HG03025 (cell line): Measurements from ENCODE around the gene YIF1A.
A peak's percentile ranks its signal among the peaks of the same experiment; 100 is the strongest.
"Not testable (repeated sequence)": the region's sequence is repeated elsewhere in the genome, so short reads cannot be mapped to it uniquely, and the experiment has no call there.

Experiments
- ATAC-seq: cut with Tn5 transposase; IDR thresholded peaks from one replicate; pipeline ENCODE4 v1.9.1; 2021; ENCODE audit warnings: mild to moderate bottlenecking, moderate library complexity; ENCODE audit not compliant: unreplicated experiment, low FRiP score

The YIF1A gene

DNA sequence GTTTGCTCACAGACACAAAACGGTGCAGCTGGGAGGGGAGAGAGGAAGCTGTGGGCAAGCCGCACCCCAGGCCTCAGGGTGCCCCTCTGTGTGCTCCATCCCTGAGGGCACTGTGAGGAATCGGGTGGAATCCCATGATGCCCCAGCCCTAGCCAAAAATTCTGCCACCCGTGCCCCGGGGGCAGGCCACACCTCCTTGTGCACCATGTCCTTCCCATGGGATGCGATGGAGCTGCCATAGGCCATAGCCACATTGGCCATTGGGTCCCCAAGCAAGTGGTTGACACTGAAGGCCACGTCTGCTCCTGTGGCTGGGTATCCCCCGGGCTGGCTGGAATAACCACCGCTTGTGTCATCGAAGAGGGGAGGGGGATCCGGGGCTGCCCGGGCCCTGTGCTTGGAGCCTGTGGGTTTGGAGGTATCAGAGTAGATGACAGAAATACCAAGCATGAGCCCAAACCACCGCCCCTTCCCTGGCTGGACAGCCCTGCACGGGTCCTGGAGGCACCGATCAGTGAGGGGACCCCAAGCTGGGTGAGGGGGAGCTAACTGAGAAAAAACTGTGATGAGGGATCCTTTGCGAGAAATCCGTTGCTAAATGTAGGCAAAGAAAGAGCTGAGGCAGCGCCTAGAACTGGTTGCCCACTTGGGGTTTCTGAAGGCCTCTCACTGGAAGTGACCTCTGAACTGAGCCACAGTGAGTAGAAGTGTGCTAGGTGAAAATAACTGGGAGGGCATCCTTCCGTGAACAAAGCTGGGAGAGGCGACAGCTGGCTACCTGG, 863 bp downstream of the YIF1A start:
- no peak for ATAC-seq

DNA sequence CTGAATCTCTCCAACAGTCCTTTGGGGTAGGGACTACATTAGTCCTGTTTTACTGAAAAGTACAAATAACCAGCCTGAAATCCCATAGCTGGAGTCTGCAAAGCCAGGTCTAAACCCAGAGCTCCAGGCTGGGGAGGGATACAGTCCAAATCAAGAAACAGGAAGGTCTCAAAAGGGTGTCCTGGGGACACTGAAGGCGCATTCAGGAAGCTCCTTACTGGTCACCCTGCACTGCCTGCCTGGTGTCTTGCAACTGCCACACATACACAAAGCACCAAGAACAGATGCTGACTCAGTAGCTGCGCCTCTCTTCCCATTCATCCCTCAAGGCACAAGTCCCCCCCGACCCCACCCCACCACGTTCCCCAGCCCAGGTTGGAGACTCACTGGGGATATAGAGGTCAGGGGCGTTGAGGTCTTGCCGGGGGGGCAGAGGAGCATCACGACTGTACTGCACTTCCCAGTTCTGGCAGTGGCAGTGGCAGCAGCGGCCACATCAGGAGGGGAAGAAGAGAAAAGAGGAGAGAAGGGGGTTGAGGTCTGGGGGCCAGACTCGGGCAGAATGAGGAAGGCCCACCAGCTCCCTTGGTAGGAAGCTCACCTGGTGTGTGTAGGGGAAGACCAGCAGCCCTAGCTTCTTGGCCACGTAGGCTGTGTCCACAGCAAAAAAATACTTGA, 1.6 kb downstream of the YIF1A start:
- ATAC-seq = no peak

DNA sequence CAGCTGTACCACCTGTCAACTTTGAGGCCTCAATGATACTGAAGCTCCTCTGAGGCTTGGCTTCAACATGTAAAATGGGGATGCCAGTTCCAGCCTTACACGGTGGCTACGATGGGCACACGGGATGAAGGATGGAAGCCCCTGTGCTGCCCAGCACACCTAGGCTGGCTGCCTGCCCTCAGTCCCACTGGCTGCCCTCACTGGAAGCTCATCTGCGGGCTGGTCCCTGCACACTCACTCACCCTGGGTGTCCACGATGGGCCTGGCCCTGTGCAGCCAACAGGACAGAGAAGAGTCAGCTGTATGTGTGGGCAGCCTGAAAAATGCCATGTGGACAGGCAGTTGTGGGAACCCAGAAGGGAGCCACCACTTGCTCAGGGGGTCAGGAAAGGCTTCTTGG, 2.2 kb downstream of the YIF1A start:
- ATAC-seq = no peak

DNA sequence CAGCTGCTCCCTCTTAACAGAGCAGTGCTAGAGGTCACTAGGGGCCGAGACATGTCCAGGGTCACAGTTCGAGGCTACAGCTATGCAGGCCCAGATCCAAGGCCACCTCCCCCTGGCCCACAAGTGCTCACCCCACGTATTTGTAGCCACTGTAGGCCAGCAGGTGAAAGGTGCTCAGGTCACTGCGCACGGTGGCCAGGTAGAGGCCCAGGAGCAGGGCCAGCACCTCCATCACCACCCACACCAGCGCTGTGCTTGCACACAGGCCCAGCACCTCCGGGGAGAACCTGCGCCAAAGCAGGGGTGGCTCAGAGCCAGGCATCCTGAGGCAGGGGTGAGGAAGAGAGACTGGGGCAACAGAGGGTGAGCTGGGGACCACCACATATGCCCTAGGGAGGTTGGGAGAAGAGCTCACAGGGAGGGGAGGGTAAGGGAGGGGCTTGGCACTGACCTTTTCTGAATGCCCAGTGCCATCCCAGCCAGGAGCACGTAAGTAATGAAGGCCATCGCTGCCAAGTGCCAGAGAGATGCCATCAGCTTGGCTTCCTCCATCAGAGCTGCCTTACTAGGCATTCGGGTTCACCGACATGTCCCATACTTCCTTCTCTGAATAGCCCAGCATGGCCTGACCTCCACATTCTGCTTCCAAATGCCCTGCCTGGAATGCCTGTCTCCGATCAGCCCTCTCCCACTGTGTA, 3.5 kb downstream of the YIF1A start:
- ATAC-seq = no peak

DNA sequence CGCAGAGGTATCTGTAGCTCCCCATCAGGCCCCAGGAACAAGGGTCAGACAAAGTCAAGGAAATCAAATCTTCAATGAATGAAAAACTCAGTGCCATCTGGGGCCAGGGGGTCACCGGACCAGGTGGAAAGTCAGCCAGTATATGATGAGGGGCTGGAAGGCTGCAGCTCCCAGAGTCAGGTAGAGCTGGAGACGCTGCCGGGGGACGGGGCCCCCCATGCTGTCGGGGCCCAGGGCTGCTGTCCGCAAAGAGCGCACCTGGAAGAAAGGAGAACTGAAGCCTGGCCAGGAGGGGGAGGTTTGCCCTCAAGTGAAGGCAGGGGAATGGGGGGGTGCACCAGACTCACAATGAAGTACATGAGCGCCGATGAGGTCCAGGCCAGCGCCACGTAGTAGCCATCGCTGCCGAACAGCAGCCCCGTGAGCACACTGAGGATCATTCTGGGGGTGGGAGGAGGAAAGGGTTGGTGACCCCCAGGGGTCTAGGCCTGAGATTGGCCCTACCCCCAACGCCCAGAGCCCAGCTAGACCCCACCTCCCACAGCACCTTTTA, 4.3 kb downstream of the YIF1A start:
- ATAC-seq = no peak

DNA sequence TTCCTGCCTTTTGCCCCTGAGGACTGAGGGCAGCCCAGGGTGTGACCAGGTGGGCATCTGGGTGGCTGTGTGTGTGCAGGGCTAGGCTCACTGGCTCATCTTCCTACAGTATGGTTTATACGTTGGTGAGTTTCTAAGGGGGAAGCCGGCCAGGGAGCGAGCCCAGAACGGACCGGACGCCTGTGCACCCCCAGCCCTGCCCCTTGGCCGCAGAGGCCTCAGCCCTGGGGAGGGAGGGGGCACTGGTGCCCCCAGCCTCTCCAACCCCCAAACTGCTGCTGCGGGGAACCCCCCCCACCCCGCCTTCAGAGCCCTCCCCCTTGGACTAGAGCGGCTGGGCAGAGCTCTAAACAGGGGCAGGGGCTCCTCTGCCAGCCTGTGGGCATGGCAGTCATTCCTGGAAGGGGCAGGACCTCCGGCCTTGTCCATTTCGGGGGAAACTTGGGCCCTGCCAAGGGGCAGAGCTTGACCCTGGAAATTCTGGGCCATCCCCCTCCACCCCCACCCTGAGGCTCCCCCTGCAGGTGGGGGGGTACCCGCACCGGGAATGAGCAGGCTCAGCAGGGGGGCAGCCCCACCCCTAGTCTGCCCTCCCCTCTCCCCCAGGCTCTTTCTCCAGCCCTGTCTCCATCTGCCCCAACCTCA, 5.4 kb downstream of the YIF1A start:
- no peak for ATAC-seq

DNA sequence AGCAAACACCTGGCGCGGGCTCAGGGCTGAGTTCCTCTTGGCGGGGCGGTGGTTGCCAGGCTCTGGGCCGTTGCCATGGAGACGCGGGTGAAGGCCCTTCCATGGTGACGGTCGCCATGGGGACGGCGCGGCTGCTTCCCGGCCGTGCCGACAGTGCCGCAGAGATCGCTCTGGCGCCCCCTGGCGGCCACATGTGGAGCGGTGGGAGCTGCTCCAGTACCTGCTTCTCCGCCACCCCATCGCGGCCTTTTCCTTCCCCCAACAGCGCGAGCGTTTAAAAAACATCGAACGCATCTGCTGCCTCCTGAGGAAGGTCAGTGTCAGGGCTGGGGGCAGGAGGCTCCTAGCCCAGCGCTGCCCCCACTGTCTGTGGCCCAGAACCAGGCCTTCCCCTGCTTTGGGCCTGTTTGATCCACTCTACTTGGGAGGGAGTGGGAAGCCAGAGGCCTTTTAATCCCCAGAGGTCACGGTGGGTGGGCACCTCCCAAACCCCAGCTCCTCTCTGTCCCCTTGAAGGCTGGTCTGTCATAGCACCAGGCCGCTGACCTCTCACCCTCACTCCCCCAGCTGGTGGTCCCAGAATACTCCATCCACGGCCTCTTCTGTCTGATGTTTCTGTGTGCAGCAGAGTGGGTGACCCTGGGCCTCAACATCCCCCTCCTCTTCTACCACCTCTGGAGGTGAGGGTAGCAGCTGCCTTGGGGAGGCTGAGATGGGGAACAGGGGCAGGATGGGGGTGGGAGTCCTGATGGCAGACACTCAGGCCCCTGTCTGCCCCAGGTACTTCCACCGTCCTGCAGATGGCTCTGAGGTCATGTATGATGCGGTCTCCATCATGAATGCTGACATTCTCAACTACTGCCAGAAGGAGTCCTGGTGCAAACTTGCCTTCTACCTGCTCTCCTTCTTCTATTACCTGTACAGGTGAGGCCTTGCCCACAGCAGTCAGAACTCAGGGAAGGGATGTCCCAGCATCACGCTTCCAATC, 6.2 kb downstream of the YIF1A start:
- ATAC-seq = peak; percentile 67

DNA sequence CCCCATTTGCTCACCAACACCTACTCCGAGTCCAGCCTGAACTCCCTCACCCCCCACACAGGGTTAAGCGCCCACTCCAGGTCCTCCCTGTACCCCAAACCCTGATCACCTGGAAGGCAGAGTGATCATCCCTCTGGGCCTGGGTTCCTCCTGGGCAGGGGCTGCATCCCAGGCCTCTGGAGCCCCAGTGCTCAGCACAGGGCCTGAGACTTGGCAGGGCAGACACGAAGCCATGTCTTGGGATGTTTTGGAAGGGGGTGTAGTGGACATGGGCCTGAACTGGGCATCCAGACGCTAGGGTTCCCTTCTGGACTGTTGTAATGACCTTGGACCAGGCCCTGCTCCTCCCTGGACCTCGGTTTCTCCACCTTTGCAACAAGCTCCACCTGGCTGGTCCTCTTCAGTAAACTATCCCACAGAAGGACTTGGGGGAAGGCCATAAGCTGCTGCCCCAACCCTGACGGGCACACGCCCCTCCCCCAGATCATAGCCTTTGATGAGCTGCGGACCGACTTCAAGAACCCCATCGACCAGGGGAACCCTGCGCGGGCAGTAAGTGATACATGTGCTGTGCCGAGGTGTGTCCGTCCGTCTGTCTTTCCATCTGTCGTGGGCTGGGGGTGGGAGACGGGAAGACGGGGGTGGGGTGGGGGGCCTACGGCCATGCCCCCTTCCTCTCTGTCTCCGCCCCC, 7.0 kb downstream of the YIF1A start:
- ATAC-seq = no peak

DNA sequence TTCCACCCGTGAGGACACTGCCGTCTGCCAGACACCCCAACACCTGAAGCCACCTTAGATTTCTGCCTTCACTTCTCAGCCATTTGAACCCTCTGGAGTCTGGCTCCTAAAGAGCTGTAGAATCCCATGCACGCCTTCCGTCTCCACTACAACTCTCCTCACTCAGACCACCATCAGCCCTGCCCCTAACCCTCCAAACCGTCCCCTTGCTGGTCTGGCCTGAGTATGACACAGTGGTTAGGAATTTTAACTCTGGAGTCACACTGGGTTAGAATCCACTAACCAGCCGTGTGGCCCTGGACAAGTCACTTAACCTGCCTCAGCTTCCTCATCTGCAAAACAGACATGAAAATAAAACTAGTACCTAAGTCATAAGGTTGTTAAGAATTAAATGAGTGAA, 7.9 kb downstream of the YIF1A start:
- no peak for ATAC-seq

DNA sequence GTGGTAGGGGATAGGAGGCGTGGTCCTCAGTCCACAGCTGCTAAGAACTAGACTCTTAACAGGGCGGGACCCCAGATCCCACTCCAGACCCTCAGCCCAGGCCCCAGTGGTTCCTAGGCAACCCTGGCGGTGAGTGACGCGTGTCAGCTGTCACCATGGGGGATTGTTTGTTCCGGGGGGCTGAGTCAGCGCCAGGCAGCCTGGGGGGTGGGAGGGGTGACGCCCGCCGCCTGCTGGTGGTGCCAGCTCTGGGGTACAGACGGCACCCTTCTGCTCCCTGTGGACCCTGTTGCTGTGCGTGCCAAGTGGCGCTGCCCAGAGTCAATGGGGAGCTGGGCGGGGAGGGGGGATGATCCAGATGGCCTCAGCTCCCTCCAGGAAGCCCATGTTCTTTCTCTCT, 8.5 kb downstream of the YIF1A start:
- ATAC-seq = no peak

DNA sequence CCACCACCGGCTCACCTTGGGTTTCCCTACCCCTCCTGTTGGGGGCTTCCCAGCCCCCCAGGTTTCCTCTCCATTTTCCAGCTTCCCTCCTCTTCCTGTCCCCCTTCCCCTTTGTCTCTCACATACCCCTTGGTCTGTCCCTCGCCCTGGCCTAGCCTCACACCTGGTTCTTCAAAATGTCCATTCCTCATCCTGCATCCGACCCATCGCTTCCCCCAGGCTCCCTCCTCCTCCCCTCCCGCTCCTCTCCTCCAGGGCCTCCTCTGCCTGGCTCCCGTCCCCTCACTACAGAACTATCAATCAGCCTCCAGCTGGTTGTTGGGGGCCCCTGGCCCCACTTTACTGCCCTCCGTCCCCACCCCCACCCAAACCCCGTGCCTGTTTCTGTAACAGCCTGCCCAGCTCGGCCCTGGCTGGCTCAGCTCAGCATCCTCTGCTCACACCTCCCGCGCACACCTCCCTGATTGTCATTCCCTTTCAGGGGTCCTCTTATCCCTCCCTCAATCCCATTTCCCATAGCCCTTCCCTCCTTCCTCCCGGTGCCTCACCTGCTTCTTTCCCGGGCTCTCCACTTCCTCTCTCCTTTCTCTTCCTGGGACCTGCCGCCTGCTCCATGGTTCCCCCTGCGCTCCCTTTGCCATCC, 9.7 kb downstream of the YIF1A start:
- no peak for ATAC-seq

DNA sequence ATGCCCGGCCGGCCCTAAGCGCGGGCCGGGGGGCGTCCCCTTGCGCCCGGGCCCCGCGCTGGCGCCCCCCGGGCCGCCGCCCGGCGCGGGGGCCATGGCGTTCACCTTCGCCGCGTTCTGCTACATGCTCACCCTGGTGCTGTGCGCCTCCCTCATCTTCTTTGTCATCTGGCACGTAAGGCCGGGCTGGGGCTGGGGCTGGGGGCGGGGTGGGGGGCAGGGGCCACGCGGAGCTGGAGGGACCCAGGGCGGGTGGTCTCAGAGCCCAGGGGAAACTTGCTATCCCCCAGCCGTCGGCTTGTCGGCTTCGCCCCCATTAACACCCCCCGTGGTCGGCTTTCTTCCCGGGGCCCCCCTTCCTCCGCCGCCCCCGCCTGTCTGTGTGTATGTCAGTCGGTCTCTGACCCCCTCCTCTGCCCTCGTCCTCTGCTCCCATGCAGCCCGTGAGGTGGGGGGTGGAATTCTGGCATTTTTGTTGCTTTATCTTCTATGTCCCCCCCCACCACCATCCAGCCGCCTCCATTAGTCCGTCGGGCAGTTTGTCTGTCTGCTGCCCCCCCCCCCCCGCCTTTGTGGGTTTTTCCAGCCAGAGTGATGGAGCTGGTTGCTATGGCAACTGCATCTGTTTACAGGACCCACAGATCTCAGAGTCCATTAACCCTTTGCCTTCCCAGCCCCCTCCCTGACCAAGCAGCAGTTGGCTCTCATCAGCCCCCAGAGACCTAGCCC, 10.4 kb downstream of the YIF1A start:
- no peak for ATAC-seq

DNA sequence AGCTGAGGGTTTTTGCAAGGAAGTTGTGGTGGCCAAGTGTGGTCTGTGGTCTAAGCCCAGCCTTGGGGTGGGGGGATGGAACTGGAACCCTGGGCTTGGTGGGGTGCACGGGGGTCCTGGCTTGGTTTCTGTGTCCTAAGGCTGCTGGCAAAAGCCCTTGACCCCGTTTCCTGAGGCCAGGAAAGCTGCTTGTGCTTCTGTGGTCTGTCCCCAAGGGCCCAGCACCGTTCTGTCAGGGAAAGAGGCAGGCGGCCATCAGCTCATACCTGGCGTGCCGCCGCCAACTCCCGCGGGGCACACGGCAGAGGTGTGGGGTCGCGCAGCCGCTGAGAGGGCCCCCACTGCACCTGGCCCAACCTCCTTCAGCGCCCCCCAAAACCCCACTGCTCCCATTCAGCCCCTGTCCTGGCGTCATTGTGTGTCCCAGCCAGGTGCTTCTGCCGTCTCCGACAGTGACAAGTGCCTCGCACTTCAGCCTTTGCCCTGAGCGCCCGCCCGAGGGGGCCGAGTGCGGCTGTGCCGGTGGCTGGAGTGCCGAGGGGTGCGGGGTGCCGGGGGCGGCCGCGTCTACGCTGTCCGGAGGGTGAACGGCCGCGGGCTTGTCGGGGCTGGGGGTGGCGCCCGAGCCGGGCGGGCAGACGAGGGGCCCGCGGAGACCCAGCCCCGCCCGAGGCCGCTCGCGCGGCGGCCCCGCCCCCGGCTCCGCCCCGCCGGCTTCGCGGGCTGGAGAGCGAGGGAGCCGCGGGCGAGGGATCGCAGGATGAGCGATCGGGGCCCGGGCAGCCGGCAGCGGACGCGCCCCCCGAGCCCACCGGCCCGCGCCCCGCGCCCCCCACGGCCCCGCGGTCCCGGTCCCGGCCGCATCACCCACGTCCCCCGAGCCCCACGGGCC, 11.2 kb downstream of the YIF1A start, which contains the start of gene CNIH2:
CNIH2 (plus strand) TSS at position 705 of the 892 bp plus-strand sequence. CDS start 282 bp downstream, outside the sequence.
- no peak for ATAC-seq

DNA sequence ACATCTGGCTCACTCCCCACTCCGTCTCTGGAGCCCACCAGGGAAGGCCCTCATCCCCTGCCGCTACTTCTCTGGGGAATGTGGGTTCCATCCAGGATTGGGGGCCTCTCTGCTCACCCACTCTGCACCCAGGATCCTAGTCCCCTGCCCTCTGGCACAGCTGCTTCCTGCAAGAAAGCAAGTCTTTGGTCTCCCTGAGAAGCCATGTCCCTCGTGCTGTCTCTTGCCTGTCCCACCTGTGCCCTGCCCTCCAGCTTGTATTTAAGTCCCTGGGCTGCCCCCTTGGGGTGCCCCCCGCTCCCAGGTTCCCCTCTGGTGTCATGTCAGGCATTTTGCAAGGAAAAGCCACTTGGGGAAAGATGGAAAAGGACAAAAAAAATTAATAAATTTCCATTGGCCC, 11.9 kb downstream of the YIF1A start:
- ATAC-seq = not testable (repeated sequence)

DNA sequence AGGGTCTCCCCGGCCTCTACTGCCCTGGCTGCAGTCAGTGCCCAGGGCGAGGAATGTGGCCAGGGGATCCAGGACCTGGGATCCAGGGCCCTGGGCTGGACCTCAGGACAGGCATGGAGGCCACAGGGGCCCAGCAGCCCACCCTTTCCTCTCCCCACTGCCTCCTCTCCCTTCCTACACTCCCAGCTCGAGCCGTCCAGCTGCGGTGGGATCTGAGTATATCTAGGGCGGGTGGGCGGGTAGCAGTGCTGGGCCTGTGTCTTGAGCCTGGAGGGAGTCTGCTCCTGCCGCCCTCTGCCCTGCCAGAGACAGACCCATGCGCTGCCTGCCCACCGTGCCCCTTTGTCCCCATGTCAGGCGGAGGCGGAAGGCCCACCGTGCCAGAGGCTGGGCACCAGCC, 12.3 kb downstream of the YIF1A start:
- not testable (repeated sequence) for ATAC-seq

DNA sequence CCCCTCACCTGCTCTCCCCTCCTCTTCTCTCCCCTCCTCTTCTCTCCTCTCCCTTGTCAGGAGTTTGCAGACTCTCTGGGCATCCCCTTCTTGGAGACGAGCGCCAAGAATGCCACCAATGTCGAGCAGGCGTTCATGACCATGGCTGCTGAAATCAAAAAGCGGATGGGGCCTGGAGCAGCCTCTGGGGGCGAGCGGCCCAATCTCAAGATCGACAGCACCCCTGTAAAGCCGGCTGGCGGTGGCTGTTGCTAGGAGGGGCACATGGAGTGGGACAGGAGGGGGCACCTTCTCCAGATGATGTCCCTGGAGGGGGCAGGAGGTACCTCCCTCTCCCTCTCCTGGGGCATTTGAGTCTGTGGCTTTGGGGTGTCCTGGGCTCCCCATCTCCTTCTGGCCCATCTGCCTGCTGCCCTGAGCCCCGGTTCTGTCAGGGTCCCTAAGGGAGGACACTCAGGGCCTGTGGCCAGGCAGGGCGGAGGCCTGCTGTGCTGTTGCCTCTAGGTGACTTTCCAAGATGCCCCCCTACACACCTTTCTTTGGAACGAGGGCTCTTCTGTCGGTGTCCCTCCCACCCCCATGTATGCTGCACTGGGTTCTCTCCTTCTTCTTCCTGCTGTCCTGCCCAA, 12.8 kb downstream of the YIF1A start:
- ATAC-seq = no peak
